HG03159 (cell line): Measurements from ENCODE around the gene PRLR.

Source experiments
- ATAC-seq: cut with Tn5 transposase; IDR thresholded peaks from one replicate; pipeline ENCODE4 v1.9.1; 2021; ENCODE audit warnings: mild to moderate bottlenecking, moderate library complexity; ENCODE audit not compliant: unreplicated experiment

PRLR gene

GRCh38 chr5:35091704-35092103 is 138.6 kb downstream of the PRLR start:
- ATAC-seq: no peak

DNA sequence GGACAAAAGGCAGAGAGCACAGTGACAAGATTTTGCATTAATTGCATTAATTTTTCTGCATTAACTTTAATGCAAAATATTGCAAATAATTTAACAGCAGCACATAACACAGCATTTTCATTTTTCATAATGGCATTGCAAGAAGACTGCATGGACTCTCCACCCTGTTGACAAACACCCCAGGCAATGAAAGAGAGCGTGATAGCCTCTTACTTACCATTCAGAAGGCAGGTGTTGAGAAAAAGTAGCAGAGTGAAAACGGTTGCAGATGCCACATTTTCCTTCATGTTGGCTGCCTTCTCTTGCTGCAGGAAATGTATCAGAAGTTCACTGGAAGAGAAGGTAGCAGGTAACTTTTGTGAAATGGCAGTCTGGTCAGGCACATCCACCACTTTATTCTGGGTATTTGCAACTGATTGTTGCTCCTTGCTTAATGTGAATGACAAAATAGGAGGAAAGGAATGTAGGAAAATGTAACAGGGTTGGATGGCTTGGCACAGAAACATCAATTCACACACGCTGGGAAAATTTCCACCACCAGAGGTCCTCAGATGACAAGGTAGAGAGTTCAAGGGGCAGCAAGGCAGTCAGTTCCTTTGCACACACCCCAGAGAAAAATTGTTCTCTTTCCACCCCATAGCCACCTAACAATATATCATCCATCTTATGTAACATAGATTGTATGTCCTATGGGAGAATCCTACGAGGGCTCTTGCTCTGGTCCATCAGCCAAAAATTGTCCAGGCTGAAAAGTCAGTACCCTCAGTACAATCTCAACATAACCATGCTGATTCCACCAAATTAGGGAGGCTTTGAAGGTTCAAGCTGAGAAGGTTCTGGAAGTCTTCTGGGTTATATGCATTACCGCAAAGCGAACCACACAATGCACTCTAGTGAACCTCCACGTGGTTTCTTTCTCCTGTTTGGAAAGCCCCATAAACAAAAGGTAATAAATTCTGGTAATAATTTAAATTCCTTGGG is 140.7 kb downstream of the PRLR start:
- peak; percentile 75 for ATAC-seq

- ATAC-seq: no peak
Measured at GRCh38 chr5:35087991-35088390, 142.3 kb downstream of the PRLR start.

- no peak for ATAC-seq
Measured at GRCh38 chr5:35083150-35083549, 147.1 kb downstream of the PRLR start.

DNA sequence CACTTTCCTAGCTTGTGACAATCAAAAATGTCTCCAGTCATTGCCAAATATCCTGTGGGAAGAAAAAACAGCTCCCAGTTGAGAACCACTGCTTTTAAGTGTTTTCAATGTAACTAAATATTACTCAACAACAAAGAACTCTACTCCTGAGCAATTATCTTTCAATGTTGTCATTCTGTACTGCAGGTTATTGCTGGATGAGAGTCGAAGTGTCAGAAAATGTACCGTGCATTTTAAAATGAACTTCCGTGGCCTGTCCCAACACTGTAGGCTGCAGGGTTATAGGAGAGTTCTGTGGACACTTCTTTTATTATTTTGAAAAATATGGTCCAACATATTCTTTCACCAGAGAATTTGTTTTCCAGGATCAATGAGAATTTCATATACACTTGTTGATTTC is 147.8 kb downstream of the PRLR start:
- ATAC-seq: no peak

- no peak for ATAC-seq
Measured at GRCh38 chr5:35081134-35081533, 149.2 kb downstream of the PRLR start.

DNA sequence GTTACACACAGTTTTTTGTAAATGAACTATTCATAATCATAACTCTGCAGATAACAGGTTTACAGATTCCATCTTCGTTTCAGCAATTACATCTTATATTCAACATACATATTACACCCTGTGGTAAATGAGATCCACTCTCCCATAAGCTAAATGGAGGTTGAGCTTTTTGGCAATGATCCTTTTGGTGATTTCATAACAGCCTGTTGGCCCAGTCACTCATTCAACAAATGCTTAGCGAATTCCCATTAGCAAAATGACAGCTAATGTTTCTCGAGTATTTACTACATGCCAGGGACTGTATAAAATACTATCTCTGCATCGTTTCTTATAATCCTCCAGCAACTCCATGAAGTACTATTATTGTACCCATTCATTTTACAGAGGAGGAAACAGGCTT is 157.1 kb downstream of the PRLR start:
- ATAC-seq: no peak

GRCh38 chr5:35069188-35069587 is 161.1 kb downstream of the PRLR start:
- no peak for ATAC-seq

GRCh38 chr5:35067985-35068384 is 162.3 kb downstream of the PRLR start:
- no peak for ATAC-seq

DNA sequence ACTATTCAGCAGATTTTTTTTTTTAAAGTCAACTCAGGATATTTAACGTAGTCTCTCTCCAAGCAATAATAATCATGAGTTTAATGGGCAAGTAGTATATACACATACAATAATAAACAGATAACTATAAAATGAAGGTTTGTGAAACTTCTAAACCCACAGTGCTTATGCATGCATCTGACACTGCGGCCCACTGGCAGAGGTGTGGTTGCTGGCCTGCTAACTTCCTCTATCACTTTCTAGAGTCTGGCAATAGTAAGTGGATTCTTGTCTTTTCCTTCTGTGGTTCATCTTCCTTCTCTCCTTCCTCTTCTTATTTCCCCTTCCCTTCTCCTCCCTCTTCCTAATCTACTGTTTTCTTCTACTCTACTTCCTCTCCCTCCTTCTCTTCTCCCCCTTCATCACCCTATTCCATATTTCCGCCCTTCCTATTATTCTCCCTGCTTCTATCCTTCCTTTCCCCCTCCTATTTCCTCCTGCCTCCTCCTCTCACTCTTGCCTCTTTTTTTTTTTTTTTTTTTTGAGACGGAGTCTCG is 164.0 kb downstream of the PRLR start:
- ATAC-seq: peak; percentile 97

- ATAC-seq: no peak
Measured at GRCh38 chr5:35063414-35063813, 166.9 kb downstream of the PRLR start.

DNA sequence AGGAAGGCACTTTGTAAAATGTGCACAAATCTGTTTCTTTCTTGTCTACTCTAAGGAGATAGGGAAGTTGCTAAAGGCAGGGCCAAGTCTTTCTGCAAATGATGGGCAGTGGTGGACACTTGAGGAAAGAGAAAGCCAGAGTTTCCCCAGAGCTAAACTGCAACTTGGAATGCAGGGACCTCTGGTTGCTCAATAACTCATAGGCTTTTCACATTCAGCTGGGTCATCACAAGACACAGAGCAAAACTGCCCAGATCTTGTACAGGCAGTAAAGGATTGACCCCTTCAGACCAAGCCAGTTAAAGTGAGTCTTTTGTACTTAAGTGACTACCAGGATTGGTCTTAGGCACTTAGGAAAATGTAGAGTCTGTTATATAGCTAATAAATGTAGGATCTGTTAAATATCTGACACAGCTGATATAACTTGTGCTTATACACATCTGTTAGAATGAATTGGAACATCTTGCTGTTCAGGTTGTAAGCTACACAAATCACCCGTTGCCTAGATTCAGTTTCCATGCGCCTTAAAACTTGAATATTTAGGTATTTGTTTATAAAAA is 169.0 kb downstream of the PRLR start:
- ATAC-seq: no peak

DNA sequence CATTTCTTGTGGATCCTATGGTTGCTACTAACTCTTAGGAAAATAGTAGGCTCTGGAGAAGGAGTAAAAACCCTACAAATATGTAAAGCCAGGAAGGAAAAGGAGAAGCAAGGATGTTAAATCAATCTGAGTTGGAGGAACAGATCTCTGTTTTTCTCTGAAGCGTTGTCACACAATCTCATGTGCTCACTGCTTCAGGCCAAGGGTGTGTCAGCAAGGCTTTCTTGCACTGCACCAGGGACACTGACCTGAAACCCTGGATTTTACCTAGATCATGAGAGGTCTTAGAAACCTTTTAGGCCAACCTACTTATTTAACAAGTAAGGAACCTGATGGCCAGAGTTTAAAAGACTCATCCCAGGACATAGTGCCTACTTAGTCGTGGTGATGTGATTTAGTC is 170.1 kb downstream of the PRLR start:
- ATAC-seq: no peak

DNA sequence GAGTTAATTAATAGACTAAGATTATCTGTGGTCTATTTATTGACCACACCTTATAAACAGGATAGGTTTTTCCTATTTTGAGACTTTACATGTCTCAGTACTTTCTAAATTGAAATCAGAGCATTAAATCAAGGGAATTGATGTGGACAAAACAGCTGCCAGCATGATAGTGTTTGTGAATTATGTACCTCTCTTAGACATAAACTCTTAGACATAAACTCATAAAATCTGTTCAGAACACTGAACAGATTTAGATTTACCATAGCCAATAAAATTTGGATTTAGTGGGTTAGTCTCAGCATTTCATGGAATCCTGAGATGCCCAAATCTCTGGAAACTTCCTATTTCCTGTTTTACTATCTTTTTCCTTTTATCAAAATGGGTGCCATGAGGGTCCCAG is 171.0 kb downstream of the PRLR start:
- ATAC-seq: no peak

GRCh38 chr5:35058374-35058788 is 171.9 kb downstream of the PRLR start:
- ATAC-seq: peak; percentile 96

GRCh38 chr5:35056686-35057085 is 173.6 kb downstream of the PRLR start:
- no peak for ATAC-seq

GRCh38 chr5:35052838-35053237 is 177.4 kb downstream of the PRLR start:
- no peak for ATAC-seq

GRCh38 chr5:35050541-35051126 is 179.7 kb downstream of the PRLR start:
- no peak for ATAC-seq

DNA sequence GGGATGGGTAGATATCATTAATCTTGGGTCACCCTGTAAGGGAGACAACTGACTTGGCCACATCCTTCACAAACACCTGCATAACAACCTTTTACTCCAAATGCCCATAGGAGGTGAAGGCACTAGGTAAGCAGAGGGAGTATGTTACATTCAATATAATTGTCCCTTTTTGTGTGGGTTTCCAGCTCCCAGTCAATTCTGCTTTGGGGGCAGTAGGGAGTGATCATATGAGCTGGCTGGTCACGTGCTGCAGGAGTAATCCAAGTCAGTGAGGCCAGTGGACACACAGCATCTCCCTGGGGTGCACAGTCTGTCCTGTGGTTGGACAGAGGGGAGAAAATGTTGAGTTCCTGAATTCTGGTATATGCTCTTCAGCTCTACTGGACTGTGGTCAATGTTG is 181.4 kb downstream of the PRLR start:
- no peak for ATAC-seq

GRCh38 chr5:35047785-35048404 is 182.4 kb downstream of the PRLR start, which contains the start of gene AGXT2:
AGXT2 (minus strand) TSS chr5:35047949; CDS start chr5:35047892, 57 bp downstream.
- no peak for ATAC-seq

DNA sequence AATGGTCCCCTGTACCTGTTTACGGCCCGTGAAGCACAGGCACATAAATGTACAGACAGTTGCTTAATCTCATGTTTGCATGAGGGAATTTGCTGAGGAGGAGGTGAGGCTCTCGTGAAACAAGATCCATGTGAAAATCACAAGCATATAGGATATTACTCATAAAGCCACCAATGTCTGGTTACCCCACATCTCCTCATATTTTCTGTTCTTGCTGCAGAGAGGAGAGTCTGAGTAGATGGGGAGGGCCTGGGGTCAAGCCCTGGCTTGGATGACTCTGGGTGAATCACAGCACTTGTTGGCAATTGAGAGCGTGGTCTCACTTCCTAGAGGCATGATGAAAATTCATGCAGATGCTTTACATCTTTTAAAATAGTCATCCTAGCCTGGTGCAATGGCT is 183.5 kb downstream of the PRLR start:
- ATAC-seq: no peak
